ENCODE data around the gene IL9. TPM values are rescaled to one million over a fixed set of nuclear protein-coding genes. Genes with fewer than 3 reads are reported as not detected.
"Not testable (repeated sequence)": the region's sequence is repeated elsewhere in the genome, so short reads cannot be mapped to it uniquely, and the experiment has no call there.

IL9 gene
- total RNA-seq, 3 donors from 2014 or later: not detected

DNA sequence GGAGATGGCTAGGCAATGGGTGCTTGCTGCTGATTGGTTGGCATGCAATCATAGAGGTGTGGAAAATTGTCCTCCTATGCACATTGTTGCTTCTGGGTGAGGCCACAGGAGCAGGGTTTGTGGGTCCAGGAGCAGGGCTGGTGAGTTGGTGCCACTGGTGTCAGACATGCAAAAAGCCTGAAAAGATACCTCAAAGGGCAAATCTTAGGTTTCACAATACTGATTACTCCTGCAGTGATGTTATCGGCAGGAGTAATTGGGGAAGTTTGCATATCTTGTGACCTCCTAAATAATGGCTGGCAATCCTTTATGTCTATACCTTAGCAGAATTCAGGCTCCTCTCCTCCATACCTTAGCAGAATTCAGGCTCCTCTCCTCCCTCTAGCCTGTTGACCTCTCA lies 36.0 kb downstream of the IL9 start:
- Histone ChIP-seq H3K36me3 (ENCODE audit: low read depth) (no peaks in the 10 kb centered on the region), H3K4me1 (ENCODE audit: low read depth) (no peaks in the 10 kb centered on the region), H3K9me3 (no peaks in the 10 kb centered on the region), H3K4me3 (no peak overlapping the region)
- intact Hi-C loops (cut with DNase I, micrococcal nuclease): no loop called here
- DNase-seq (no peak), ATAC-seq (no peak)
- TF ChIP-seq, protein P1, sequence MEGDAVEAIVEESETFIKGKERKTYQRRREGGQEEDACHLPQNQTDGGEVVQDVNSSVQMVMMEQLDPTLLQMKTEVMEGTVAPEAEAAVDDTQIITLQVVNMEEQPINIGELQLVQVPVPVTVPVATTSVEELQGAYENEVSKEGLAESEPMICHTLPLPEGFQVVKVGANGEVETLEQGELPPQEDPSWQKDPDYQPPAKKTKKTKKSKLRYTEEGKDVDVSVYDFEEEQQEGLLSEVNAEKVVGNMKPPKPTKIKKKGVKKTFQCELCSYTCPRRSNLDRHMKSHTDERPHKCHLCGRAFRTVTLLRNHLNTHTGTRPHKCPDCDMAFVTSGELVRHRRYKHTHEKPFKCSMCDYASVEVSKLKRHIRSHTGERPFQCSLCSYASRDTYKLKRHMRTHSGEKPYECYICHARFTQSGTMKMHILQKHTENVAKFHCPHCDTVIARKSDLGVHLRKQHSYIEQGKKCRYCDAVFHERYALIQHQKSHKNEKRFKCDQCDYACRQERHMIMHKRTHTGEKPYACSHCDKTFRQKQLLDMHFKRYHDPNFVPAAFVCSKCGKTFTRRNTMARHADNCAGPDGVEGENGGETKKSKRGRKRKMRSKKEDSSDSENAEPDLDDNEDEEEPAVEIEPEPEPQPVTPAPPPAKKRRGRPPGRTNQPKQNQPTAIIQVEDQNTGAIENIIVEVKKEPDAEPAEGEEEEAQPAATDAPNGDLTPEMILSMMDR (IDR thresholded peaks at IDR 0.05): no peak

GRCh38 chr5:135859186-135859585 lies 36.5 kb downstream of the IL9 start:
- H3K4me3 ChIP-seq; ATAC-seq; DNase-seq; H3K36me3 ChIP-seq (ENCODE audit: low read depth); intact Hi-C loops (cut with DNase I, micrococcal nuclease); H3K9me3 ChIP-seq; H3K4me1 ChIP-seq (ENCODE audit: low read depth): not testable (repeated sequence)

GRCh38 chr5:135857630-135858311 lies 37.9 kb downstream of the IL9 start:
- DNase-seq (no peak), ATAC-seq (no peak)
- Histone ChIP-seq H3K4me3 (no peak overlapping the region), H3K4me1 (ENCODE audit: low read depth) (no peaks in the 10 kb centered on the region), H3K9me3 (no peaks in the 10 kb centered on the region), H3K36me3 (ENCODE audit: low read depth) (no peaks in the 10 kb centered on the region)
- TF ChIP-seq, protein P1 (IDR thresholded peaks at IDR 0.05): no peak
- intact Hi-C loops (cut with DNase I, micrococcal nuclease): no loop called here

DNA sequence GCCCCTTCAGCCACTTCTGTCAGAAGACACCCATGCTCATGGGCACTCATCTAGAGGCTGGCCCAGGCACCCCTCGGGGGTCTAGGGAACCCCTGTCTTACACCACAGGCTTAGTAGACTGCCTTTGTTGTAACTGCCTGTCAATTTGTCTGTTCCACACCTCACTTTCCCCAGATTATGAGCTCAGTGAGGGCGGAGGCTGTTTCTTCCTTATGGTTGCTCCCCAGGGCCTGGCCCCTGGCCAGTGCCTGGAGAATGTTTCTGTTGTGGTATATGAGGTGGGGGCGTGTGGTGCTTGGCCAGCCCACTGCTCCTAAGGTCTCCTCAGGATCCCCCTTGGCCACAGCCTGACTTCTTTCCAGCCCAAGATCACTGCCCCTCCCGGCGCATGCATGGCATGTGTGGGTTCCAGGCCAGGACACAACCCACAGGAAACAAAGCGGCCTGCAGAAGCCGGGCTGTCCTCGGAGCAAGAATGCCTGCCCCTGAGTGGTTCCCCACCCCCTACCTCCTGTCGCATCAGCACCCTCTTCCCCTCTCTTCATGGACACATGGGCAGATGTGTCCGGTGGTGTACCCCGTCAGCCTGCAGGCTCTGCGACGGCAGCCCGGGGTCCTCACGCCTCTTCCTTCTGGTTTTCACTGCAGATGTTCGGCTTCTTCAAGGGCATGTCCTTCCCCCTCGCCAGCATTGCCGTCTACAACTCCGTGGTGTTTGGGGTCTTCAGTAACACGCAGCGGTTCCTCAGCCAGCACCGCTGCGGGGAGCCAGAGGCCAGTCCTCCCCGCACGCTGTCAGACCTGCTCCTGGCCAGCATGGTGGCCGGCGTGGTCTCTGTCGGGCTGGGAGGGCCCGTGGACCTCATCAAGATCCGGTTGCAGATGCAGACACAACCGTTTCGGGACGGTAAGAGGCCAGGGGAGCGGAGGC lies 43.5 kb downstream of the IL9 start:
- intact Hi-C loops (cut with DNase I, micrococcal nuclease): no loop called here

GRCh38 chr5:135851186-135851914 lies 44.3 kb downstream of the IL9 start:
- H3K4me1 ChIP-seq (ENCODE audit: low read depth): peaks cover 4% of the 10 kb centered on the region
- H3K36me3 ChIP-seq (ENCODE audit: low read depth): no peaks in the 10 kb centered on the region
- intact Hi-C loops (cut with DNase I, micrococcal nuclease): no loop called here
- H3K4me3 ChIP-seq: no peak overlapping the region
- no peak for ATAC-seq
- no peak for DNase-seq
- no peaks in the 10 kb centered on the region for H3K9me3 ChIP-seq
- TF ChIP-seq, protein P1 (IDR thresholded peaks at IDR 0.05): no peak

More for the DNA sequence above, 43.5 kb downstream of the IL9 start:
- Histone ChIP-seq H3K4me3 (no peak overlapping the region), H3K9me3 (no peaks in the 10 kb centered on the region), H3K36me3 (ENCODE audit: low read depth) (no peaks in the 10 kb centered on the region), H3K4me1 (ENCODE audit: low read depth) (peaks cover 4% of the 10 kb centered on the region)
- DNase-seq: peak in 1 of 3 donors; percentile 43
- ATAC-seq: peak; percentile 74
- TF ChIP-seq, protein P1 (IDR thresholded peaks at IDR 0.05): no peak
